ENCODE results near the gene CSNK2A3.
"Not testable (repeated sequence)": the region's sequence is repeated elsewhere in the genome, so short reads cannot be mapped to it uniquely, and the experiment has no call there.

CSNK2A3 gene

GRCh38 chr11:11352878-11353277 lies at the start of gene CSNK2A3:
Gene CSNK2A3, minus strand, starts transcription at chr11:11353250. Its CDS starts 131 bp downstream, at chr11:11353119.
- not testable (repeated sequence) for DNase-seq

GRCh38 chr11:11401960-11402535 lies 49.0 kb upstream of the CSNK2A3 start:
- DNase-seq: no peak

- no peak for DNase-seq
Observed at GRCh38 chr11:11400635-11401232, 47.7 kb upstream of the CSNK2A3 start.

GRCh38 chr11:11400121-11400520 lies 47.1 kb upstream of the CSNK2A3 start:
- no peak for DNase-seq

GRCh38 chr11:11397781-11398180 lies 44.7 kb upstream of the CSNK2A3 start:
- DNase-seq: no peak

GRCh38 chr11:11397036-11397415 lies 44.0 kb upstream of the CSNK2A3 start:
- DNase-seq: no peak

GRCh38 chr11:11396301-11397035 lies 43.4 kb upstream of the CSNK2A3 start:
- no peak for DNase-seq

GRCh38 chr11:11395126-11395525 lies 42.1 kb upstream of the CSNK2A3 start:
- DNase-seq: no peak

GRCh38 chr11:11394241-11394640 lies 41.2 kb upstream of the CSNK2A3 start:
- DNase-seq: no peak

GRCh38 chr11:11391796-11392463 lies 38.9 kb upstream of the CSNK2A3 start:
- no peak for DNase-seq

- no peak for DNase-seq
Observed at GRCh38 chr11:11391169-11391568, 38.1 kb upstream of the CSNK2A3 start.

- no peak for DNase-seq
Observed at GRCh38 chr11:11390068-11390771, 37.2 kb upstream of the CSNK2A3 start.

GRCh38 chr11:11389238-11389637 lies 36.2 kb upstream of the CSNK2A3 start:
- no peak for DNase-seq

- DNase-seq: no peak
Observed at GRCh38 chr11:11387622-11388305, 34.7 kb upstream of the CSNK2A3 start.

GRCh38 chr11:11387207-11387606 lies 34.2 kb upstream of the CSNK2A3 start:
- no peak for DNase-seq

GRCh38 chr11:11384829-11385228 lies 31.8 kb upstream of the CSNK2A3 start:
- DNase-seq: no peak

GRCh38 chr11:11383995-11384394 lies 30.9 kb upstream of the CSNK2A3 start:
- no peak for DNase-seq

GRCh38 chr11:11382858-11383532 lies 29.9 kb upstream of the CSNK2A3 start:
- no peak for DNase-seq

GRCh38 chr11:11381471-11382105 lies 28.5 kb upstream of the CSNK2A3 start:
- DNase-seq: no peak

GRCh38 chr11:11380883-11381282 lies 27.8 kb upstream of the CSNK2A3 start:
- no peak for DNase-seq

- no peak for DNase-seq
Observed at GRCh38 chr11:11380340-11380739, 27.3 kb upstream of the CSNK2A3 start.
